Stomach smooth muscle (tissue), 2 donors: ENCODE data around the gene SMCHD1.
"Not testable (repeated sequence)": the region's sequence is repeated elsewhere in the genome, so short reads cannot be mapped to it uniquely, and the experiment has no call there.

Source experiments
- H3K27ac ChIP-seq: one replicate; pipeline ENCODE4 v1.7.0; 2013; ENCODE audit warnings: mild to moderate bottlenecking, low read length, inconsistent platforms
- H3K27me3 ChIP-seq, 2 donors: one replicate each; pipeline ENCODE4 v1.7.0; 2013; ENCODE audit warnings: low read length in 2 of 2; ENCODE audit not compliant: insufficient read depth in 2 of 2, control insufficient read depth in 1 of 2
- H3K36me3 ChIP-seq, 2 donors: one replicate each; pipeline ENCODE4 v1.7.0; 2013; ENCODE audit warnings: low read length in 2 of 2; ENCODE audit not compliant: control insufficient read depth in 2 of 2, insufficient read depth in 2 of 2
- H3K4me1 ChIP-seq: one replicate; pipeline ENCODE4 v1.7.0; 2013; ENCODE audit warnings: low read length; ENCODE audit not compliant: control insufficient read depth, insufficient read depth
- H3K4me3 ChIP-seq, 2 donors: one replicate each; pipeline ENCODE4 v1.7.0; 2013; ENCODE audit warnings: low read length in 2 of 2
- H3K9ac ChIP-seq, 2 donors: one replicate each; pipeline ENCODE4 v1.7.0; 2013; ENCODE audit warnings: low read length in 2 of 2, mild to moderate bottlenecking in 1 of 2
- H3K9me3 ChIP-seq, 2 donors: one replicate each; pipeline ENCODE4 v1.7.0; 2013; ENCODE audit warnings: low read length in 2 of 2; ENCODE audit not compliant: control insufficient read depth in 2 of 2
- donor health status: healthy.
- donor health status: Pancreatic carcinoma.

SMCHD1 gene

GRCh38 chr18:2716394-2717326 is 61.1 kb downstream of the SMCHD1 start:
- H3K27me3 ChIP-seq: no peaks in the 10 kb centered on the region
- H3K4me3 ChIP-seq: no peak overlapping the region
- H3K36me3 ChIP-seq: peaks cover 18 to 36% of the 10 kb centered on the region in 2 donors
- H3K9me3 ChIP-seq: no peaks in the 10 kb centered on the region
- no peaks in the 10 kb centered on the region for H3K4me1 ChIP-seq
- no peak overlapping the region for H3K27ac ChIP-seq
- no peak overlapping the region for H3K9ac ChIP-seq

DNA sequence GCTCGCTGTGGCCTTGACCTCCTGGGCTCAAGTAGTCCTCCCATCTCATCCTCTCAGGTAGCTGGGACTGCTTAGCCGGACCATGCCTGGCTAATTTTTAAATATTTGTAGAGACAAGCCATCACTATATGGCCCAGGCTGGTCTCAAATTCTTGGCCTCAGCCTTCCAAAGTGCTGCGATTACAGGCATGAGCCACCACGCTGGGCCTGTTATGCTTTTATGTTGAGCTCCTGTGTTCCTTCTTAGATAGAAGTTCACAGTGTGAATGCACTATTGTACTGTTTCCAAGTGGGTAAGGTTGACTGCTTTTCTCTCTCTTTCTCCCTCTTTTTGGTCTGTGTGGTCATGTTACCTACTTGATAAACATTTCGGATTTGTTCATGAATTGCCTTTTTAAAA is 61.9 kb downstream of the SMCHD1 start:
- no peak overlapping the region for H3K4me3 ChIP-seq
- H3K9ac ChIP-seq: no peak overlapping the region
- no peaks in the 10 kb centered on the region for H3K27me3 ChIP-seq
- H3K36me3 ChIP-seq: peaks cover 17 to 31% of the 10 kb centered on the region in 2 donors
- no peaks in the 10 kb centered on the region for H3K4me1 ChIP-seq
- no peak overlapping the region for H3K27ac ChIP-seq
- no peaks in the 10 kb centered on the region for H3K9me3 ChIP-seq

- H3K27me3 ChIP-seq: no peaks in the 10 kb centered on the region
- H3K4me3 ChIP-seq: no peak overlapping the region
- no peak overlapping the region for H3K27ac ChIP-seq
- H3K9ac ChIP-seq: no peak overlapping the region
- H3K4me1 ChIP-seq: no peaks in the 10 kb centered on the region
- H3K36me3 ChIP-seq: peaks cover 16 to 25% of the 10 kb centered on the region in 2 donors
- H3K9me3 ChIP-seq: no peaks in the 10 kb centered on the region
Measured at GRCh38 chr18:2719040-2719439, 63.5 kb downstream of the SMCHD1 start.

GRCh38 chr18:2723207-2723606 is 67.7 kb downstream of the SMCHD1 start:
- no peak overlapping the region for H3K4me3 ChIP-seq

DNA sequence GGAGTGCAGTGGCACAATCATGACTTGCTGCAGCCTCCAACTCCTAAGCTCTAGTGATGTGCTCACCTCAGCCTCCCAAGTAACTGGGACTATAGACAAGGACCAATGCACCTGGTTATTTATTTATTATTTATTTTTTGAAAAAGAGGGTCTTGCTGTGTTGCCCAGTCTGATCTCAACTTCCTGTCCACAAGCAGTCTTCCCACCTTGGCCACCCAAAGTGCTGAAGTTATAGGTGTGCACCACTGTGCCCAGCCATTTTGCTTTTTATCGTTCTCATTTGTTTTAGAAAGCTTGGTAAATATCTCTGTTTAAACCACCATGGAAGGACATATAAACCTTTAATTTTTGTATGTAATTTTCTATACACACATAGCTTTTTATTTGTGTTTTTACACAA is 74.2 kb downstream of the SMCHD1 start:
- H3K4me1 ChIP-seq: no peaks in the 10 kb centered on the region
- no peak overlapping the region for H3K9ac ChIP-seq
- no peak overlapping the region for H3K27ac ChIP-seq
- no peak overlapping the region for H3K4me3 ChIP-seq
- H3K27me3 ChIP-seq: no peaks in the 10 kb centered on the region
- no peaks in the 10 kb centered on the region for H3K9me3 ChIP-seq
- peaks cover 24 to 30% of the 10 kb centered on the region in 2 donors for H3K36me3 ChIP-seq

More at GRCh38 chr18:2723207-2723606, 67.7 kb downstream of the SMCHD1 start:
- peaks cover 16 to 19% of the 10 kb centered on the region in 2 donors for H3K36me3 ChIP-seq
- no peaks in the 10 kb centered on the region for H3K9me3 ChIP-seq
- H3K27me3 ChIP-seq: no peaks in the 10 kb centered on the region
- no peak overlapping the region for H3K27ac ChIP-seq
- H3K9ac ChIP-seq: no peak overlapping the region
- H3K4me1 ChIP-seq: no peaks in the 10 kb centered on the region

DNA sequence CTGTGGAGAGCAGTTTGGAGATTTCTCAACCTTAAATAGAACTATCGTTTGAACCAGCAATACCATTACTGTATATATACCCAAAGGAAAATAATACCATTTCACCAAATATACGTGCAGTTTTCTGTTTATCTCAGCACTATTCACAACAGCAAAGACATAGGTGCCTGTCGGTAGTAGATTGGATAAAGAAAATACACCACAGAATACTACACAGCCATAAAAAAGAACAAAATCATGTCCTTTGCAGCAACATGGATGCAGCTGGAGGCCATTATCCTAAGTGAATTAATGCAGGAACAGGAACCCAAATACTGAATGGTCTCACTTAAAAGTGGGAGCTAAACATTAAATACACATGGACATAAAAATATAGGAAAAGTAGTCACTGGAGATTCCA is 81.3 kb downstream of the SMCHD1 start:
- Histone ChIP-seq H3K27me3 (no peaks in the 10 kb centered on the region), H3K4me1 (no peaks in the 10 kb centered on the region), H3K9ac (no peak overlapping the region), H3K27ac (no peak overlapping the region), H3K36me3 (peaks cover 22 to 35% of the 10 kb centered on the region in 2 donors), H3K9me3 (no peaks in the 10 kb centered on the region), H3K4me3 (no peak overlapping the region)

DNA sequence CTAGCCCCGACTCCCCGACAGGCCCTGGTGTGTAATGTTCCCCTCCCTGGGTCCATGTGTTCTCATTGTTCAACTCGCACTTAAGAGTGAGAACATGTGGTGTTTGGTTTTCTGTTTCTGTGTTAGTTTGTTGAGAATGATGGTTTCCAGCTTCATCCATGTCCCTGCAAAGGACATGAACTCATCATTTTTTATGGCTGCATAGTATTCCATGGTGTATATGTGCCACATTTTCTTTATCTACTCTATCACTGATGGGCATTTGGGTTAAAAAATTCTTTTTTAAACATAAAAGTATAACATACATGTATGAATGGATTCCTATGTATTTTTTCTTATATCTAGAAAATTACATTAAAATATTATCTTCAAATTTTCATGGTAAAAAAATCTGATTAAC is 84.6 kb downstream of the SMCHD1 start:
- not testable (repeated sequence) for H3K27ac ChIP-seq

GRCh38 chr18:2746274-2746673 is 90.7 kb downstream of the SMCHD1 start:
- Histone ChIP-seq H3K36me3 (peaks cover 10 to 38% of the 10 kb centered on the region in 2 donors), H3K27ac (no peak overlapping the region)

More for the DNA sequence above, 84.6 kb downstream of the SMCHD1 start:
- not testable (repeated sequence) for H3K4me1 ChIP-seq, H3K4me3 ChIP-seq, H3K27me3 ChIP-seq, H3K9me3 ChIP-seq, H3K9ac ChIP-seq
- H3K36me3 ChIP-seq: peaks cover 20 to 37% of the 10 kb centered on the region in 2 donors

DNA sequence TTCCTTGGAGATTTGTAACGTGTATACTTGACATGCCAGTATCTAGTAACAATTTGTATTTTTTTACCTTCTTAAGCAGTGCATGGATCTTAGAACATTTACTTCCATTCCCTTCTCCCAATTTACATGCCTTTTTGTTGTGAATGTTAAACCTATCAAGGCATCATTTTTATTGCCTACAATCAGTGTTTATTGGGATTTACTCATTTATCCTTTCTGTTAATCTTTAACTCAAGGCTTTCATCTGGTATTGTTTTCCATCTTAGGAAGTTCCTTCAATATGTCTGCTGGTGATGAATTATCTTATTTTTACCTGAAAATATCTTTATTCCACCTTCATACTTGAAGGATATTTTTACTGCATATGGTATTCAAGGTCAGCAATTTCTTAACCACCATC is 102.8 kb downstream of the SMCHD1 start:
- no peaks in the 10 kb centered on the region for H3K27me3 ChIP-seq
- no peak overlapping the region for H3K27ac ChIP-seq
- no peak overlapping the region for H3K4me3 ChIP-seq
- H3K4me1 ChIP-seq: no peaks in the 10 kb centered on the region
- no peaks in the 10 kb centered on the region for H3K9me3 ChIP-seq
- peaks cover 19 to 23% of the 10 kb centered on the region in 2 donors for H3K36me3 ChIP-seq
- H3K9ac ChIP-seq: no peak overlapping the region

More at GRCh38 chr18:2746274-2746673, 90.7 kb downstream of the SMCHD1 start:
- H3K9ac ChIP-seq: no peak overlapping the region
- H3K9me3 ChIP-seq: no peaks in the 10 kb centered on the region
- H3K4me1 ChIP-seq: no peaks in the 10 kb centered on the region
- H3K4me3 ChIP-seq: no peak overlapping the region
- H3K27me3 ChIP-seq: no peaks in the 10 kb centered on the region

GRCh38 chr18:2774669-2775068 is 119.1 kb downstream of the SMCHD1 start:
- H3K36me3 ChIP-seq: peaks cover 26 to 40% of the 10 kb centered on the region in 2 donors

GRCh38 chr18:2776601-2777000 is 121.1 kb downstream of the SMCHD1 start:
- Histone ChIP-seq H3K27ac (no peak overlapping the region), H3K9ac (no peak overlapping the region), H3K9me3 (no peaks in the 10 kb centered on the region), H3K36me3 (peaks cover 28 to 47% of the 10 kb centered on the region in 2 donors), H3K4me1 (no peaks in the 10 kb centered on the region), H3K27me3 (no peaks in the 10 kb centered on the region), H3K4me3 (no peak overlapping the region)

More at GRCh38 chr18:2774669-2775068, 119.1 kb downstream of the SMCHD1 start:
- Histone ChIP-seq H3K9ac (no peak overlapping the region), H3K4me3 (no peak overlapping the region), H3K27me3 (no peaks in the 10 kb centered on the region), H3K4me1 (no peaks in the 10 kb centered on the region), H3K27ac (no peak overlapping the region), H3K9me3 (no peaks in the 10 kb centered on the region)
